ENCODE results near the gene DR1. TPM values are rescaled to one million over a fixed set of nuclear protein-coding genes. Genes with fewer than 3 reads are reported as not detected.

DR1 gene
- total and polyA plus RNA-seq, 10 of the 15 experiments (the other 5 are each of a cell fraction or from before 2014, with no cell fraction given): 7.4 to 56.1 (median 35.4) TPM

DNA sequence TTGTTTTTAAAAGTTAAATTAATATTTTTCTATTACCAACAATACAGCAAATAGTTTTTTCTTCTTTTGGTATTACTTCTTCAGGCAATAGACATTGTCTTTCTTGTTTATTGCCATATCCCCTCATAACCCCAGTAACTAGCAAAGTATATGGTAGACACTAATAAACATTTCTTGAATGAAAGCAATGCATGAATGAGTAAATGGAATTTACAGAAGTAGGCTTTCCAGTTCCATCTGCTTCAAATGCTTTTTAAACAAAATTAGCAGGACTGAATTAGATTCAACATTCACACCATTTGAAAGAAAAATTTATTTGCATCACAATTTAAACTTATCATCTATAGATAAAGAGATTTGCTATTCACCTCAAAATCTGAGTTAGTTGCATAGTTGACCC, 5.6 kb upstream of the DR1 start:
- TF ChIP-seq, protein P1, sequence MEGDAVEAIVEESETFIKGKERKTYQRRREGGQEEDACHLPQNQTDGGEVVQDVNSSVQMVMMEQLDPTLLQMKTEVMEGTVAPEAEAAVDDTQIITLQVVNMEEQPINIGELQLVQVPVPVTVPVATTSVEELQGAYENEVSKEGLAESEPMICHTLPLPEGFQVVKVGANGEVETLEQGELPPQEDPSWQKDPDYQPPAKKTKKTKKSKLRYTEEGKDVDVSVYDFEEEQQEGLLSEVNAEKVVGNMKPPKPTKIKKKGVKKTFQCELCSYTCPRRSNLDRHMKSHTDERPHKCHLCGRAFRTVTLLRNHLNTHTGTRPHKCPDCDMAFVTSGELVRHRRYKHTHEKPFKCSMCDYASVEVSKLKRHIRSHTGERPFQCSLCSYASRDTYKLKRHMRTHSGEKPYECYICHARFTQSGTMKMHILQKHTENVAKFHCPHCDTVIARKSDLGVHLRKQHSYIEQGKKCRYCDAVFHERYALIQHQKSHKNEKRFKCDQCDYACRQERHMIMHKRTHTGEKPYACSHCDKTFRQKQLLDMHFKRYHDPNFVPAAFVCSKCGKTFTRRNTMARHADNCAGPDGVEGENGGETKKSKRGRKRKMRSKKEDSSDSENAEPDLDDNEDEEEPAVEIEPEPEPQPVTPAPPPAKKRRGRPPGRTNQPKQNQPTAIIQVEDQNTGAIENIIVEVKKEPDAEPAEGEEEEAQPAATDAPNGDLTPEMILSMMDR (IDR thresholded peaks at IDR 0.05 in 2 of 3, conservative IDR thresholded peaks at IDR 0.05 in 1 of 3; ENCODE audit: control insufficient read depth in 2 of 3, extremely low read depth in 1 of 3, insufficient read depth in 1 of 3, low read depth in 3 of 3, low read length in 3 of 3): no peak
- TF ChIP-seq GABPA (IDR thresholded peaks at IDR 0.05; ENCODE audit: low read depth) (no peak), RB1 (IDR thresholded peaks at IDR 0.05; ENCODE audit: borderline replicate concordance) (no peak), SMAD1 (IDR thresholded peaks at IDR 0.05; ENCODE audit: low read depth, partially characterized antibody) (no peak), KDM1A (IDR thresholded peaks at IDR 0.05; ENCODE audit: borderline replicate concordance) (no peak), CREB1 (IDR thresholded peaks at IDR 0.05; ENCODE audit: low read depth) (no peak), KAT2A (conservative IDR thresholded peaks at IDR 0.05; ENCODE audit: control insufficient read depth, low read depth, low read length) (no peak), POLR2AphosphoS5 (IDR thresholded peaks at IDR 0.05; ENCODE audit: low read length) (no peak), CBFB (IDR thresholded peaks at IDR 0.05; ENCODE audit: low read depth) (no peak), MXI1 (IDR thresholded peaks at IDR 0.05; ENCODE audit: low read depth, low read length) (no peak), NBN (IDR thresholded peaks at IDR 0.05) (no peak), ZSCAN29 (IDR thresholded peaks at IDR 0.05) (no peak)
- TF ChIP-seq, protein P2, sequence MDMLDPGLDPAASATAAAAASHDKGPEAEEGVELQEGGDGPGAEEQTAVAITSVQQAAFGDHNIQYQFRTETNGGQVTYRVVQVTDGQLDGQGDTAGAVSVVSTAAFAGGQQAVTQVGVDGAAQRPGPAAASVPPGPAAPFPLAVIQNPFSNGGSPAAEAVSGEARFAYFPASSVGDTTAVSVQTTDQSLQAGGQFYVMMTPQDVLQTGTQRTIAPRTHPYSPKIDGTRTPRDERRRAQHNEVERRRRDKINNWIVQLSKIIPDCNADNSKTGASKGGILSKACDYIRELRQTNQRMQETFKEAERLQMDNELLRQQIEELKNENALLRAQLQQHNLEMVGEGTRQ (IDR thresholded peaks at IDR 0.05; ENCODE audit: borderline replicate concordance, low read depth, low read length): no peak
- no peak overlapping the region for H3K9ac ChIP-seq (ENCODE audit: control insufficient read depth, insufficient read depth, low read length)
- peaks cover 0 to 3% of the 10 kb centered on the region in 2 experiments; a peak in 1 of 4 replicates for H3K36me3 ChIP-seq (ENCODE audit: control insufficient read depth in 2 of 2, insufficient read depth in 2 of 2, low read length in 1 of 2)
- ChIA-PET SMC1A (ENCODE audit: uncharacterized antibody, unreplicated experiment) (interaction anchor here (1.5 kb wide), 1 partner anchor 29 kb away, joined by 4 read pairs; no protein-coding TSS in a partner anchor), POLR2A (interaction anchor here (0.6 to 1.3 kb wide), 2 partner anchors 11 to 216 kb away, joined by 3 to 5 read pairs; no protein-coding TSS in a partner anchor), RAD21 (ENCODE audit: unreplicated experiment) (interaction anchor here (0.5 kb wide), 1 partner anchor 81 kb away, joined by 3 read pairs; no protein-coding TSS in a partner anchor), CTCF (interaction anchor here (1.6 to 2.6 kb wide), 2 partner anchors 14 to 36 kb away, joined by 3 to 15 read pairs; no protein-coding TSS in a partner anchor)
- no peak for FAIRE-seq
- DNase-seq (ENCODE audit: low read depth, low spot score): no peak
- in situ Hi-C loops (cut with MboI): no loop called here
- ATAC-seq: no peak
- no peak overlapping the region for H3K27ac ChIP-seq (ENCODE audit: control insufficient read depth, insufficient read depth)
- intact Hi-C loops (cut with micrococcal nuclease; ENCODE audit: unreplicated experiment): loop anchor here (10.0 kb wide), 1 partner anchor 505 kb away; the partner anchor contains the start of gene RPL5
- H3K27me3 ChIP-seq (replicated peaks in 1 of 2; ENCODE audit: control insufficient read depth in 2 of 2, insufficient read depth in 2 of 2, low read length in 1 of 2): no peaks in the 10 kb centered on the region
- no peaks in the 10 kb centered on the region for H3K9me3 ChIP-seq (replicated peaks; ENCODE audit: control insufficient read depth, insufficient read depth, low read length)
- peaks cover 4% of the 10 kb centered on the region; the same call in 1 of the 2 replicates for H3K4me1 ChIP-seq (ENCODE audit: control insufficient read depth, insufficient read depth, low read length)
- H3K79me2 ChIP-seq (ENCODE audit: control insufficient read depth, insufficient read depth, low read length): peaks cover 10% of the 10 kb centered on the region
- H4K20me1 ChIP-seq (ENCODE audit: control insufficient read depth, insufficient read depth): no peaks in the 10 kb centered on the region
- H3K4me3 ChIP-seq: no peak overlapping the region
- no peak overlapping the region for H2AFZ ChIP-seq (ENCODE audit: control insufficient read depth, low read depth, low read length)
- BruUV-seq (replicated peaks): no TSS peak
- no peak overlapping the region for H3K4me2 ChIP-seq (ENCODE audit: control insufficient read depth, insufficient read depth)

All from GM12878 (cell line).